HG03196 (cell line): ENCODE data around the gene ROR1.

Source experiments
- ATAC-seq: cut with Tn5 transposase; IDR thresholded peaks from one replicate; pipeline ENCODE4 v1.9.1; 2021; ENCODE audit not compliant: unreplicated experiment

The ROR1 gene

GRCh38 chr1:64046891-64047290 is 273.1 kb downstream of the ROR1 start:
- no peak for ATAC-seq

- ATAC-seq = no peak
These were observed 273.8 kb downstream of the ROR1 start for GRCh38 chr1:64047549-64047996.

- no peak for ATAC-seq
These were observed 276.2 kb downstream of the ROR1 start for GRCh38 chr1:64049900-64050540.

GRCh38 chr1:64050601-64051000 is 276.8 kb downstream of the ROR1 start:
- no peak for ATAC-seq

- no peak for ATAC-seq
These were observed 278.0 kb downstream of the ROR1 start for GRCh38 chr1:64051796-64052195.

- ATAC-seq = no peak
These were observed 279.0 kb downstream of the ROR1 start for GRCh38 chr1:64052777-64053176.

GRCh38 chr1:64055310-64055709 is 281.5 kb downstream of the ROR1 start:
- ATAC-seq = no peak

- no peak for ATAC-seq
These were observed 285.7 kb downstream of the ROR1 start for GRCh38 chr1:64059556-64059955.

- ATAC-seq = no peak
These were observed 286.9 kb downstream of the ROR1 start for GRCh38 chr1:64060611-64061302.

GRCh38 chr1:64061430-64062104 is 287.8 kb downstream of the ROR1 start:
- no peak for ATAC-seq

- ATAC-seq = no peak
These were observed 288.7 kb downstream of the ROR1 start for GRCh38 chr1:64062529-64062928.

GRCh38 chr1:64062941-64063581 is 289.2 kb downstream of the ROR1 start:
- ATAC-seq = no peak

GRCh38 chr1:64065571-64065970 is 291.8 kb downstream of the ROR1 start:
- no peak for ATAC-seq

- no peak for ATAC-seq
These were observed 298.4 kb downstream of the ROR1 start for GRCh38 chr1:64072089-64072793.

- no peak for ATAC-seq
These were observed 299.9 kb downstream of the ROR1 start for GRCh38 chr1:64073705-64074104.

- ATAC-seq = no peak
These were observed 300.9 kb downstream of the ROR1 start for GRCh38 chr1:64074767-64075166.

- no peak for ATAC-seq
These were observed 303.6 kb downstream of the ROR1 start for GRCh38 chr1:64077281-64077940.

- no peak for ATAC-seq
These were observed 307.2 kb downstream of the ROR1 start for GRCh38 chr1:64080941-64081562.

GRCh38 chr1:64082459-64082858 is 308.6 kb downstream of the ROR1 start:
- ATAC-seq = no peak

- no peak for ATAC-seq
These were observed 310.6 kb downstream of the ROR1 start for GRCh38 chr1:64084451-64084850.
